GM18870 (cell line): ENCODE results near the gene MEGF6.

Experiments used
- ATAC-seq: cut with Tn5 transposase; IDR thresholded peaks from one replicate; pipeline ENCODE4 v1.9.1; 2021; ENCODE audit warnings: moderate library complexity; ENCODE audit not compliant: unreplicated experiment

The MEGF6 gene

DNA sequence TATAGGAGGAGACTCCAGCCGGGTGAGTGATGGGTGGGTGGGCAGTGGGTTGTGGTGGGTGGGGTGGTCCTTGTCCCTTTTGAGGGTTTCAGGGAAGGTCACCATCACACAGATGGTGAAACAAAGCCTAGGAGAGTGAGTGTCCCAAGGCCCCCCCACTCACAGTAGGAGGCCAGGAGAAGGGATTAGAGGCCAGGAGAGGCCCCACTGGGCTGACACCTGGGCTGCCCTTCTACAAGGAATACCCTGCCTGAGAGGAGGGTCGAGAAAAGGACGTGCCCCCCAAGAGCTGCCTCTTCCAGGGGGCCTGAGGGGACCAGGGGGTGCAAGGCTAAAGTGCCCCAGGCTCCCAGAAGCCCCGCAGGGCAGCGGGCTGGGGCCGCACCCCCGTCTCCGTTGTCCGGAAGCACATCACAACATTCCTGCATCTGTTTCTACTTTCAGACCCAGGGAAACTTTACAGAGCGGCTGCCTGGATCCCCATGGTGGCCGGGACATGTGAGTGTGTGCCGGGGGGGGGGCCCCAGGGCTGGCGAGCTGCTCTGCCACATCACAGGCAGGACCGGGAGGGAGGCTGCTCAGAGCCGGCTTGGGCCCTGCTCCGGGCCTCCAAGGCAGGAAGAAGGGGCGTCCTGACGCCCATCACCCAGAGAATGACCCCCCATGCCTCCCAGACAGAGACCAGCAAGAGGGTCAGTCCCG lies 88.6 kb downstream of the MEGF6 start:
- no peak for ATAC-seq

DNA sequence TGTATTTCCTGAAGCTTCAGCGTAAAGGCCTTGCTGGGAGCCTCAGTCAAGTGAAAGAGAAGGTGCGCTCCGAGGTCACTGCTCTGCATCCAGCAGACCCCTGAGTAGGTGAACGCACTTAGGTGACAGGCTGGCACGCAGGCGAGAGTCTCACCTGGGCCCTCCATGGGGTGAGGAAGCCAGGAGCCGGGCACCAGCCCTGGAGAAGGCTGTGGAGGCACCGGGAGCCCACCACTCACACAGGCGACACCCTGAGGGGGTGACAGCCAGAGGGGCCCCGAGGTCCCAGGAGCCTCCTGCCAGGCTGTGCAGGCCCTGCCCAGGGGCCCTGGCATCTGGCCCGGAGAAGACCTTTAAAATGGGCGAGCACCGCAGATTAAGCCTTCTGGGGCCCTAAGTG lies 89.2 kb downstream of the MEGF6 start:
- no peak for ATAC-seq

DNA sequence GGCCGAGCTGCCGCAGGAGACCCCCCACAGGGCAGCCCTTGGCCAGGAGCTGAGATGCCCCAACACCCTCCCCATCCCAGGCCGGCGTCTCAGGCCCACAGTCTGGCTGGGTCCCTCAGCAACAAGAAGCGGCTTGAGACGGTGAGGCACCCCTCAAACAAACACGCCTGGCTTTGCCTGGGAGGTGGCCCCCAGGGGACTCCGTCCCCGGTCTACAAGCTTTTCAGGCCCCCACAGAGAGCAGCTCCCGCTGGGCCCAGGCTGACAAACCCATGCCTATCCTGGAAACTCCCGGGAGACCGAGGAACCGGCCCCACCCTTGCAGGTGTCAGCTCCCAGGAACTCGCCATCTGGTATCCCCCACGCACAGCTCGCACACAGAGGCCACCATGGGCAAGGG lies 89.9 kb downstream of the MEGF6 start:
- no peak for ATAC-seq

DNA sequence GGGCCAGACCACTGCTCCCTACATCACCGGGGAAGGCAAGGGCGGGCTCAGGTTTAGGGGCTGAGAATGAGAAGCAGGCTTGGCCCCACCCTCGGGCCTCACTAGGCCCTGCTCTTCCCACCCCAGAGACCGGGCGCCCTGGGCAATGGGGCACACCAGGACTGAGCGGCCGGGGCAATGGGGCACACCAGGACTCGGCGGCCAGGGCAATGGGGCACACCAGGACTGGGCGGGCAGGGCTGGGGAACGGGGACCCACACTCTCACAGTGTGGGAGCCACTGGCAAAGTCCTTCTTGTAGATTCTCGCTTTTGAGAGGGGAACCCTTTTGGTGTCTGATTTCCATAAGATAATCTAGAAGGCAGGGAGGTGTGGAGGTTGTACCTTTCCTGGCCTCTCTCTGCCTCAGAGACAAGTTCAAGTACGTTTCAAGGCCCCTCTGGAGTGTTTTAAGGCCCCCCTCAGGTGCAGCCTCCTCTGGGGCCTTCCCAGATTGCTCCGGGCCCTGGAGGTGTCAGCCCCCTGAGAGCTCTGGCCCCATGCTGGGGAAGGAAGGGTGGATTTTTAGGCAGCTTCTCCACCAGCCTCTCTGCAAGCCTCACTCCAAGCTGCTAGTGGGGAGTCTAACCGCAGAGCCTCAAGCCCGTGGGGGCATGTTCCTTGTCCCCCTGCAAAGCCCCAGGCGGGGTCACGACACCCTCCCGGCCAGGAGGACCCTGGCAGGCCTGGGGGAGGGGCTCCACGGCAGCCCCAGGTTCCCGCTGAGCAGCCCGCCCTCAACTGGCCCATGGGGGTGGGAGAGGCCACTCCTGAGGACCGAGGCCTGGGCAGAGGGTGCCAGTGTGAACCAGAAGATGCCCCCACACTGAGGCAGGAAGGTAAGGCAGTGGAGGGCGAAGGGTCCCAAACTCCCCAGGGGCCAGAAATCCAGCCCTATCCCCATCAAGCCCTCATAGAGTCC lies 90.6 kb downstream of the MEGF6 start:
- no peak for ATAC-seq

DNA sequence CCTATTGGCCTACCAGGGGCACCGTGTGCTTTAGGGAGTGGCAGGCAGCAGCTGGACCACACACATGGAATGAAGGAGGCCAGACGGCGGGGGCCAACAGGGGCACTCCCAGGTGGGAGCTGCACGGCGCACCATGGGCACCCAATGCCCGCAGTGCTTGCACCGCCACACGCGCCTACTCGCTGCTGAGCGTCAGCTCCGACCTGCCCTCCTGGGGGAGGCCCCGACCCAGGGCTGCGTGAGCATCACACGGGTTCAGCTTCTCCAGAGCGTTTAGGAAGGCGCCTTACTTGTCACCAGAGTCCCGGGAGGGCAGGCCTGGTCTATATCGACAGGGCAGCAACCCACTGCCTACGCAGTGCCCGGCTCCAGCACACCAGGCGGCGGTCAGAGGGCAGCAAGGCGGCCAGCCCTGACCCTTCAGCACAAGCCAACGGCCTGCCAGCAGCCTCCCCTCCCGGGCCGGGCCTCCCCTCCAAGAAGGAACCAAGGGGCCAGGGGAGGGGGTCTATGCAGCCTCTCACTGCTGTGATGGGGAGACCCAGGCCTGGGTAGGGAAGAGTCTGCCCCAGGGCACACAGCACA lies 91.9 kb downstream of the MEGF6 start:
- no peak for ATAC-seq

DNA sequence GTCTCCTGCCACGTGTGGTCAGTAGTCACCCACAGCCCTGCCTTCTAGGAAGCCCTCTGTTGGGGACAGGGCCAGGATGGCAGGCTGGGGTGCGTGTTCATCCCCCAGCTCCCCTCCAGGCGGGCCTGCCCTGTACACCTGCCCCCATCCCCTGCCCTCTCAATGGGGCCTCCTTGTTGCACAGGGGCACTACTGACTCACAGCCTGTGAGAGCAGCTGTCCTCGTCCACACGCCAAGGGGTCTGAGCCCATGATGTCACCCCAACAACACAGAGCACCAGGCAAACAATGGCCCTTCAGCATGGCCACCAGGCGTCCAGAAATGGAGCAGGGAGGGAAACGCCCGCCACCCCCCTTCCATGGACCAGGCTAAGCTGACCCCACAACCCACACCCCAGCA lies 92.6 kb downstream of the MEGF6 start:
- no peak for ATAC-seq

DNA sequence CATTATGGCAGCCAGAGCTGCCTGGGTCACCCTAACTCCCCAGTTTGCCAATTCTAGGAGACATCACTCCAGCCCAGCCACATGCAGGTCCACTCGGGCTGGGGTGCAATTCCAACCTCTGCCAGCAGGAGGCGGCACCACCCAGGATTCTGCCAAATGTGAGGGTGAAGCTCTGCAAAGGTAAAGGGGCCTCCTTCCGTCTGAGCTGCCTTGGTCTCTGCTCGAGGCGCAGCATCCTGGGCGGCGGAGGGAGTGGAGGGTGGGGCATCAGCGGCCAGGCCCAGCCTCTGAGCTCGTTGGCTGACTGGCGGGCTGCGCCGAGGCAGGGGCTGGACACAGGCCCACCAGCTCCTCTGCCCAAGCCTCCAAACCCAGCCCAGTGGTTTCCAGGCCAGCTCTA lies 93.1 kb downstream of the MEGF6 start:
- no peak for ATAC-seq

DNA sequence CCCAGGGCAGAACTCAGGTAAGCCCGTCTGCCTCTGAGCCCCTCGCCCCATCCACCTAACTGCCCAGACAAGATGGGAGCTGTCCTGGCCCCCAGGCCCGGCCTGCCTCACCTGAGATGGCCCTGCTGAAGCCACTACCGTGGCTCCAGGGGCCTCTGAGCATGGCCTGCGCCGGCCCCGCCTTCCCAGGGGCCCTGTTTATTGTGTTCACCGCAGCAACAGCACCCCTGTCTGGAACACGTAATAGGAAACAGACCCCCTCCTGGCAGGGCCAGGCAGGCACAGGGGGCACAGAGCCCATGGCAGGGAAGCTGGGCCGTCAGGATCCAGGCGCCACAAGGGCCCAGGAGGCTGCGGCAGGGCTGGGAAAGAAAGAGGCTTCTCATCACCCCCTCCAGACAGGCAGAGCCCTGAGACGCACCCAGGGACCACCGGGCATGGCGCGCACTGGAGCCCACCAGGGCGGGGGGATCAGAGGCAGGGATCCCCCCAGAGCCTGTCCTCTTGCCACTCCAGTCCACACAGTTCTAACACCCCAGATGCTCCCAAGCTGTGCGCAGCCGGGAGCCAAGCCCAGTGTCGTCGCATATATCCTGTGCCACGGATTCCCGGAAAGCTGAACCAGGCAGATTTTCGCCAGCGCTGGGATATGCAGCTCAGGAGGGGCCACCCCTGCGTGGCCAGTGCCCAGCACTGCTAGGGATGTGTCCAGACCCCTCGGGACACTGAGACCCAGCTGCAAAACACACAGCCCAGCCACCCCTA lies 94.2 kb downstream of the MEGF6 start:
- no peak for ATAC-seq

DNA sequence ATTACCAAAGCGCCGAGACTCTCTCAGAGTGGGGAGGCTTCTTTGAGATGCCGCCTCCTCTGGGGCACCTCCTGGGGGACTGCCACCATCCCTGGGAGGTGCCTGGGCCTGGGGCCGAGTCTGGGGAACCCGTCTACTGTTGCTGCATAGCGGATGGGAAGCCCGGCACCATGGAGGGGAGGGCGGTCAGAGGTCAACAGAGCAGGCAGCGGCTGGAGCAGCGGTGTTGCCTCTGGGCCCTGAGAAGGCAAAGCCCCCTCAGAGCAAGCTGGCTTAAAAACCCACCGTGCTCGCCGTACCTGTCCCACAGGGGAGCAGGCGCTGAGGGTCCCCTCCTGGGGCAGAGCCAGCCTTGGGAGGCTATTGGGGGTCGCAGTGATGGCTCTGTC lies 94.8 kb downstream of the MEGF6 start:
- no peak for ATAC-seq

DNA sequence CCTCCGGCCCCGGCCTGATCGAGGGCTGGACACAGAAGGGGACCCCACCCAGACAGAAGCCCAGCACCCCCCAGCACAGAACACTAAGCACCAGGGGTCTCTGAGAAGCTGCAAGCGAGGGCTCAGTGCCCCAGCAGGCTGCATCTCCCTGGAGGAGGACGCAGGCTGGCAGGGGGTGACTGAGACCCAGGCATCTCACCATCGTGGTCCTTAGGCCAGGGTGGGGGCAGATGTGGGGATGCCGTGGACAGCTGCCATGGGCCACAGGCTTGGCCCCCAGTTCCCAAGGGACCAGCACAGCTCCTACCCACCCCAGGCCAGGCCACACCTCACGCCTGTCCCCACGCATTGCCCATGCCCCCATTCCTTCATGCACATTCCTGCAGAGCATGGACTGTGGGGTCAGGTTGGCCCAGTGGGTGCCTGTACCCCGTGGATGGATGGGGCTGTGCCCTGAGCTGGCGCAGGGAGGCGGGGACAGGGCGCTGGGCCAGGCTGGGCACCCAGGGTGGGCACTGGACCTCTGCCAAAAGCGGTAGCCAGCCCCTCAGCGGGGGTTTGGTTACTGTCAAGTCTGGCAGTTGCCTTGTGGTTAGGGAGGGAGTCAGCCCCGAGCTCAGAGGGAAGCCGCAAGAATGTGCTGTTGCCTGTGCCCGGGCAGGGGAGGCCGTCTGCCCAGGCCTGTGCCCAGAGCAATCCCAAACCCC lies 95.4 kb downstream of the MEGF6 start:
- ATAC-seq, result no peak

DNA sequence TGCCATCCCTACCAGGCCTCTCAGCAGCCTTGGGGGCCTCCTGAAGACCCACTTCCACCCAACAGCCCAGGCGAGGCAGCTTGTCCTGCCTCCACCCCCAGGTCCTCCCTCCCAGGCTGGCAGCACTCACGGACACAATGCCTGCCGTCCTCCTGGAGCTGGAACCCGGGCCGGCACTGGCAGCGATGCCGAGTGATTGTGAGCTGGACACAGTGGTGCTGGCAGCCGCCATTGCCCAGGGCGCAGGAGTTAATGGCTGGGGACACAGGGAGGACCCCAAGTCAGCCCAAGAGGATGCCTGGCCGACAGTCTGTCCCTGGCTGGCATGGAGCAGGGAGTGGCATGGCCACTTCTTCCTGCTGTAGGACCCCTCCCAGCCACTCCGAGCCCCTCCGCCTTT lies 96.0 kb downstream of the MEGF6 start:
- ATAC-seq, result no peak

DNA sequence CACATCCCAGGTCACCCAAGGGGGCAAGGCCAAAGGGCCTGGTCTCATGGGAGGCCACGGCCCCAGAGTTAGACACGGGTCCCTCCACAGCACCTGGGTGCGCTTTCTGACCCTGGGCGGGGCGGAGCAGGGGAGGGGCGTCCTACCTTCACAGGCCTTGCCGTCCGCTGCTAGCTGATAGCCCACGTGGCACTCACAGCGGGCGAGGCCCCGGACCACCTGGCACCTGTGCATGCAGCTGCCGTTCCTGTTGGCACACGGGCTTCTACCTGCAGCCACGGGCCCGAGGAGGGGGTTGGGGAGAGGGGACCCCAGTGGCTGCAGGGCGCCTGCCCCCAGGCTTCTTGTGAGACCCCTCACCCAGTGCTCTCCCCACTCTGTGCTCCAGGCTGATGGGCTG lies 96.9 kb downstream of the MEGF6 start:
- no peak for ATAC-seq

DNA sequence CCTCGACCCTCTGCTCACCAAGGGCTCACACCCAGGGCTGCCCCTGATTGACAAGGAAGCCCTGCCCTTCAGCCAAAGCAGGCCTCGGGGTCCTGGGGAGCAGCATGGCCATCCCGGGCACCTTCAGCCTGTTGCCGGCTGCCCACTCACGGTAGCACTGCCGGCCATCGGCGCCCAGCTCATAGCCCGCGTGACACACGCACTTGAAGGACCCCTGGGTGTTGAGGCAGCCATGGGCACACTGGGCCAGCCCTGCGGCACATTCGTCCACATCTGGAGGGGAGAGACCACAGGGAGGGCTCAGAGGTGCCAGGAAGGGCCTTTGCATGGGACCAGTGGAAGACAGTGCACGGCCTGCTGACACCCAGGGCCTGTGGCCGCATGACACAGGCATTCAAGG lies 99.5 kb downstream of the MEGF6 start:
- ATAC-seq, result no peak

DNA sequence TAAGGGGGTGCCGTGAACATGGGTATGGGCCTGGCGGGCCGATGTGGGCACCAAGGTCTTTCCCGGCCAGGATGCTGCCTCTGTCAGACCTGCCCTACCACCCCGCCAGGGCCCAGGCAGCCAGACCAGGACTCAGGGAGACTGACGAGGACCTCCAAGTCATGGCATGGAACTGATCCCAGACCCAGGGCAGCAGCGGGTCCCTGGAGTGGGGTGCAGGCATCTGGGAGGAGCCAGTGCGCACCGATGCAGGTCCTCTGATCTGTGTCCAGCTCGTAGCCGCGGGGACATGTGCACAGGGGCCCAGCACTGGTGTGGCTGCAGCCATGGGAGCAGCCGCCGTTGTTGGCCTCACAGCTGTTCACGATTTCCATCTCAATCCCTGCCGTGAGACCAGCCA lies 100.0 kb downstream of the MEGF6 start:
- no peak for ATAC-seq

DNA sequence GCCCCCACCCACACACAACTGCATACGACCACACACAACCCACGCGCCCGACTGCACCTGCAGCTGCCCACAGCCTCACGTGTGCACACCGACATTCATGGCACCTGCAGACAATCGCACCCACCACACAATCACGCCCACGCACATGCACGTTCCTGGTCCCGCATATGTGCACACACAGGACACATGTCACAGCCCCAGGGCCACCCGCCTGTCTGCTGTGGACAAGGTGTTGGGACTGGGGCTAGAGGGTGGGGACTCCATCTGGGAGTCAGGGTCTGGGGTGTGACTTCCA lies 100.4 kb downstream of the MEGF6 start:
- no peak for ATAC-seq

DNA sequence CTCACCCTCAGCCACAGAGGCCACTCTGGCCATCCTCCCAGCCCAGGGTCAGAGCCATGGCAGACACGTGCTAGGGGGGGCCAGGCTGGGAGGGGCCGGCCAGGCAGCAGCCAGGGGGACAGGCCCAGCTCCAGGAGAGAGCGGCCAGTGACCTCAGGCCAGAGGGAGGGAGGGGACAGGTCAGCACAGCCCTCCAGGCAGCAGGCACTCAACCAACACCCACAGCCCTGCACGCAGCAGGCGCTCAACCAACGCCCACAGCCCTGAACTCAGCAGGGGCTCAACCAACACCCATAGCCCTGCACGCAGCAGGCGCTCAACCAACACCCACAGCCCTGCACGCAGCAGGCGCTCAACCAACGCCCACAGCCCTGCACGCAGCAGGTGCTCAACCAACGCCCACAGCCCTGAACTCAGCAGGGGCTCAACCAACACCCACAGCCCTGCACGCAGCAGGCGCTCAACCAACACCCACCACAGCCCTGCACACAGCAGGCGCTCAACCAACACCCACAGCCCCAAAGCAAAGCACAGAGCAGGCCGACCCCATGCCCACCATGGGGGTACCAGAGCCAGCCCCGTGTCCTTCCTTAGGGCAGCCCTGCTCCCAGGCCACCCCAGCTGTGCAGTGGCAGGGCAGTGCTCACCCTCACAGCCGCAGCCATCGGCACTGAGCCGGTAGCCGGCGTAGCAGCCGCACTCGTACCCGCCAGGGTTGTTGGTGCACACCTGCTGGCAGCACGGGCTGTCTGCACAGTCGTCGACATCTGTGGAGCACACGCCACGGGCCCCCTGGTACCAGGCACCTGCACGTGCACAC lies 101.0 kb downstream of the MEGF6 start:
- no peak for ATAC-seq

DNA sequence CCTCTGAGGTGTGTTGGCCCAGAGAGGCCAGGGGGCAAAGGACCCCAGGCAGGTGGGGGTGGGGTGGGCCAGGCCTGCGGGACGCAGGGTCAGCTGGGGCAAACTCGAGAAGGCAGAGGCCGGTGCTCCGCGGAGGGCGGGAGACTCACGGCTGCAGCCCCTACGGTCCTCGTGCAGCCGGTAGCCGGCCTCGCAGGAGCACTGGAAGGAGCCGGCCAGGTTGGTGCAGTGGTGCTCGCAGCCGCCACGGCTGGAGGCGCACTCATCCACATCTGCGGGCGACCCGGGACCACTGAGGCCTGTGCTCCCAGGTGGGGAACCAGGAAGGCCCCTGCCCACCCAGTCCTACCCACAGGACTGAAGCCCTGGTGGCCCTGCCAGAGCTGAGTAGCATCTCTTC lies 101.6 kb downstream of the MEGF6 start:
- no peak for ATAC-seq

DNA sequence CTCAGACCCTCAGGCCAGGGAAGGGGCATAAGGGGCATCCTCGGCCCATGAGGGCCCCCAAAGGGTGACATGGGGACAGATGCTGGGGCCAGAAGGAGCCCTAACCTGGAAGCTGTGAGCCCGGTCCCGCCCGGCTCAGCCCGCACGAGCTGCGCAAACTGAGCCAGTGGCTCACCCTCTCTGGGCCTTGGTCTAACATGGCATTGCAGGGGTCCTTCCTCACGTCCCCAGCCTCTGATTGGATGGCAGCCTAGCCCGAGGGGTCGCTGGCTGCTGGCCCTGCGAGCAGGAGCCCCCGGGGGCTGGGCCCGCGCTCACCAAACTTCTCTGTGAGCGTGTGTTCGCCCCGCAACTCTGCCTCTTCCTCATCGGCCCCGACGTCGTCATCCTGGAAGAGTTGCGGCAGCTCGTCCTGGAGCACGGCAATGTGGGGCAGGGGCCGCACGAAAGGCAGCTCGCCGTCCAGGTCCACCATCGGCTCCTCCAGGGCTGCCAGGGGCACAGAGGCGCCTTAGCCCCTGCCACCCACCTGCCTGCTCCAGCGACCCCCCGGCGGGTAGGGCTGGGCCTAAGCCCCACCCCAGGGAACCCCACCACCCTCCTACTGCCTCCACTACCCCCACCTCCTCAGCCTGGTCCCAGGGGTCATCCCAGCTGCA lies 102.4 kb downstream of the MEGF6 start:
- no peak for ATAC-seq

DNA sequence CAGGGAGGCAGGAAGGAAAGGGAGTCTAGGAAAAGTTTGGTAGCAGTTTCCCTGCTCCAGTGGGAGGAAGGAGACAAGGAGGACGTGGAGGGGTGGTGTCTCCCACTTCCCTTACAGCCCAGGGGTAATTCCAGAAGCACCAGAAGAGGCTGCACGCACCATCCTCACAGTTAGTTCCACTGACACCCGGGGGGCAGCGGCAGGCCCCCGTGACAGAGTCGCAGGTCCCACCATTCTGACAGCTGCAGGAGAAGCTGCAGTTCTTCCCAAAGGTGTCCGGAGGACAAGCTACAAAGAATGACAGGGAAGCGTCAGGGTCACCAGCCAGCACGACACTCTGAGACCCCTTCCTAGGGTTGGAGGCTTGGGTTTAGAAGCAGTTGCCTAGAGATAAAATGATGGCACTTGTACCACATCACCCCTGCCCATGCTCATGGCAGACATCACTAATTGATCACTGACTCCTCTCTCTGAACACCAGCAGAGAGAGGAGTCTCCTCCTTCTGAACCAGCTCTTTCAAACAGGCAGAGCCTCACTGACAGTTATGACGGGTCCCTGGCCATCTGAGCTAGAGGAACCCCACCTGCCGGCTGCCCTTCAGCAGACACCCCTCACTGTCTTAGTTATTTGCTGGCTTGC lies 103.6 kb downstream of the MEGF6 start:
- ATAC-seq, result no peak
